Measurements from ENCODE around the gene NCCRP1. TPM values are rescaled to one million over a fixed set of nuclear protein-coding genes. Genes with fewer than 3 reads are reported as not detected.
"Not testable (repeated sequence)": the region's sequence is repeated elsewhere in the genome, so short reads cannot be mapped to it uniquely, and the experiment has no call there.

Gene NCCRP1
- total RNA-seq, 1 donor from 2014 or later: 1.9 TPM

GRCh38 chr19:39209196-39209595 is 12.4 kb downstream of the NCCRP1 start:
- Histone ChIP-seq H3K4me1 (no peaks in the 10 kb centered on the region), H3K36me3 (no peaks in the 10 kb centered on the region), H3K9ac (no peak overlapping the region), H3K79me2 (ENCODE audit: low read depth) (no peaks in the 10 kb centered on the region), H3K27me3 (peaks cover 7% of the 10 kb centered on the region), H3F3A (ENCODE audit: low read depth) (no peaks in the 10 kb centered on the region), H3K27ac (no peak overlapping the region), H3K4me3 (no peak overlapping the region), H3K4me2 (no peak overlapping the region), H4K20me1 (ENCODE audit: low read depth) (no peaks in the 10 kb centered on the region), H3K9me3 (ENCODE audit: low read depth) (no peaks in the 10 kb centered on the region), H2AFZ (replicated peaks) (no peak overlapping the region)
- Mint-ChIP-seq H3K4me3 (peak overlapping the region; percentile 2), H3K27me3 (ENCODE audit: insufficient read depth, low read depth) (peaks cover 14% of the 10 kb centered on the region), H3K27ac (no peak overlapping the region), H3K9me3 (no peaks in the 10 kb centered on the region), H3K4me1 (no peaks in the 10 kb centered on the region), H3K36me3 (no peaks in the 10 kb centered on the region)
- TF ChIP-seq CTCF (IDR thresholded peaks at IDR 0.05) (no peak), EZH2phosphoT487 (IDR thresholded peaks at IDR 0.05) (no peak), EZH2 (IDR thresholded peaks at IDR 0.05) (no peak)
- no peak for DNase-seq (ENCODE audit: low spot score)

- H3K4me3 ChIP-seq: no peak overlapping the region
- no peaks in the 10 kb centered on the region for H3K4me1 Mint-ChIP-seq
- peaks cover 10% of the 10 kb centered on the region for H3K27me3 Mint-ChIP-seq (ENCODE audit: insufficient read depth, low read depth)
- no peaks in the 10 kb centered on the region for H3K9me3 ChIP-seq (ENCODE audit: low read depth)
- no peak overlapping the region for H2AFZ ChIP-seq (replicated peaks)
- no peaks in the 10 kb centered on the region for H4K20me1 ChIP-seq (ENCODE audit: low read depth)
- no peaks in the 10 kb centered on the region for H3F3A ChIP-seq (ENCODE audit: low read depth)
- H3K79me2 ChIP-seq (ENCODE audit: low read depth): no peaks in the 10 kb centered on the region
- H3K36me3 Mint-ChIP-seq: no peaks in the 10 kb centered on the region
- no peak overlapping the region for H3K9ac ChIP-seq
- no peak overlapping the region for H3K4me2 ChIP-seq
- no peaks in the 10 kb centered on the region for H3K9me3 Mint-ChIP-seq
- DNase-seq (ENCODE audit: low spot score): no peak
- H3K4me1 ChIP-seq: no peaks in the 10 kb centered on the region
- no peaks in the 10 kb centered on the region for H3K36me3 ChIP-seq
- no peak overlapping the region for H3K27ac ChIP-seq
- TF ChIP-seq EZH2 (IDR thresholded peaks at IDR 0.05) (no peak), CTCF (IDR thresholded peaks at IDR 0.05) (no peak), EZH2phosphoT487 (IDR thresholded peaks at IDR 0.05) (no peak)
- H3K27me3 ChIP-seq: no peaks in the 10 kb centered on the region
- no peak overlapping the region for H3K4me3 Mint-ChIP-seq
- H3K27ac Mint-ChIP-seq: no peak overlapping the region
Measured at GRCh38 chr19:39211731-39212374, 15.1 kb downstream of the NCCRP1 start.

GRCh38 chr19:39212375-39212742 is 15.6 kb downstream of the NCCRP1 start:
- no peak for TF ChIP-seq EZH2 (IDR thresholded peaks at IDR 0.05)
- peak; percentile 63 for TF ChIP-seq CTCF (IDR thresholded peaks at IDR 0.05)
- H3K4me2 ChIP-seq: no peak overlapping the region
- no peak overlapping the region for H3K4me3 Mint-ChIP-seq
- no peaks in the 10 kb centered on the region for H3K27me3 ChIP-seq
- no peaks in the 10 kb centered on the region for H3K4me1 ChIP-seq
- no peaks in the 10 kb centered on the region for H3K9me3 ChIP-seq (ENCODE audit: low read depth)
- H3K9ac ChIP-seq: no peak overlapping the region
- no peaks in the 10 kb centered on the region for H3F3A ChIP-seq (ENCODE audit: low read depth)
- peaks cover 3% of the 10 kb centered on the region for H3K9me3 Mint-ChIP-seq
- no peaks in the 10 kb centered on the region for H3K4me1 Mint-ChIP-seq
- no peaks in the 10 kb centered on the region for H4K20me1 ChIP-seq (ENCODE audit: low read depth)
- H3K27ac ChIP-seq: no peak overlapping the region
- peaks cover 10% of the 10 kb centered on the region for H3K27me3 Mint-ChIP-seq (ENCODE audit: insufficient read depth, low read depth)
- H3K27ac Mint-ChIP-seq: no peak overlapping the region
- no peaks in the 10 kb centered on the region for H3K79me2 ChIP-seq (ENCODE audit: low read depth)
- no peaks in the 10 kb centered on the region for H3K36me3 ChIP-seq
- no peak overlapping the region for H3K4me3 ChIP-seq
- no peaks in the 10 kb centered on the region for H3K36me3 Mint-ChIP-seq
- DNase-seq (ENCODE audit: low spot score): peak; percentile 71
- H2AFZ ChIP-seq (replicated peaks): no peak overlapping the region

GRCh38 chr19:39215323-39215722 is 18.6 kb downstream of the NCCRP1 start:
- DNase-seq (ENCODE audit: low spot score); H3K36me3 Mint-ChIP-seq; H3K27ac ChIP-seq; H3K4me3 ChIP-seq; H3K27me3 ChIP-seq; H3K79me2 ChIP-seq (ENCODE audit: low read depth); H3K9ac ChIP-seq; H4K20me1 ChIP-seq (ENCODE audit: low read depth); H3K4me2 ChIP-seq; H3K36me3 ChIP-seq; H2AFZ ChIP-seq (replicated peaks); H3K4me1 Mint-ChIP-seq; H3K4me1 ChIP-seq; H3K9me3 ChIP-seq (ENCODE audit: low read depth); H3K9me3 Mint-ChIP-seq; H3K4me3 Mint-ChIP-seq; H3F3A ChIP-seq (ENCODE audit: low read depth); H3K27ac Mint-ChIP-seq: not testable (repeated sequence)
- H3K27me3 Mint-ChIP-seq (ENCODE audit: insufficient read depth, low read depth): peaks cover 12% of the 10 kb centered on the region
